HEK293 (cell line): ENCODE results near the gene ARHGEF37.

Experiments
- CTCF ChIA-PET: fragments of 350-600 bp; formaldehyde crosslinking; extraction: SDS; loops from one replicate; lab custom pipeline; 2021; ENCODE audit warnings: antibody characterized with exemption; lab: Yijun Ruan, JAX
- POLR2A ChIA-PET: fragments of 300-600 bp; formaldehyde crosslinking; extraction: SDS; loops from one replicate; lab custom pipeline; 2020; ENCODE audit warnings: antibody characterized with exemption, inconsistent platforms; lab: Yijun Ruan, JAX
- H3K27ac ChIP-seq: fragments of 200-500 bp; sonication (Bioruptor generic); 2 replicates; pipeline ENCODE4 v1.5.1; 2014; ENCODE audit warnings: low read depth, low read length, control low read depth, inconsistent platforms; ENCODE audit errors: extremely low read depth
- H3K36me3 ChIP-seq, 2 experiments: fragments of 200-500 bp in 1 of 2; sonication (Bioruptor generic) in 1 of 2; 1 replicate in 1 of 2; 2 replicates in 1 of 2; pipeline ENCODE4 v1.5.1; 2014 to 2017; ENCODE audit warnings: inconsistent platforms in 2 of 2, low read length in 2 of 2; ENCODE audit not compliant: control insufficient read depth in 2 of 2, insufficient read depth in 1 of 2
- H3K4me1 ChIP-seq: fragments of 200-500 bp; sonication (Bioruptor generic); 2 replicates; pipeline ENCODE4 v1.5.1; 2014; ENCODE audit warnings: mild to moderate bottlenecking, low read length, inconsistent platforms; ENCODE audit not compliant: control insufficient read depth, insufficient read depth
- H3K4me3 ChIP-seq: 2 replicates; pipeline ENCODE4 v1.5.1; 2011; ENCODE audit warnings: low read depth, mild to moderate bottlenecking, control low read depth, low read length, moderate library complexity
- H3K9me3 ChIP-seq: fragments of 200-500 bp; sonication (Bioruptor generic); 2 replicates; pipeline ENCODE4 v1.5.1; 2014; ENCODE audit warnings: low read depth, low read length, inconsistent platforms; ENCODE audit not compliant: control insufficient read depth, insufficient read depth
- GFI1B ChIP-seq: fragments of 450-650 bp; formaldehyde crosslinking; IDR thresholded peaks from 2 replicates; pipeline ENCODE4 v1.5.1; 2016; ENCODE audit warnings: missing biosample characterization, missing genetic modification characterization
- GLIS1 ChIP-seq: fragments of 450-650 bp; formaldehyde crosslinking; IDR thresholded peaks from 2 replicates; pipeline ENCODE4 v1.5.1; 2016; ENCODE audit warnings: missing biosample characterization, missing genetic modification characterization
- GLIS2 ChIP-seq: fragments of 450-650 bp; formaldehyde crosslinking; IDR thresholded peaks from 2 replicates; pipeline ENCODE4 v1.5.1; 2016; ENCODE audit warnings: missing biosample characterization, missing genetic modification characterization
- HIC1 ChIP-seq: fragments of 450-650 bp; formaldehyde crosslinking; IDR thresholded peaks from 2 replicates; pipeline ENCODE4 v1.5.1; 2016; ENCODE audit warnings: missing biosample characterization, missing genetic modification characterization
- HOXC10 ChIP-seq: sonication (generic); formaldehyde crosslinking; IDR thresholded peaks from 2 replicates; pipeline ENCODE4 v1.8.1; 2023; ENCODE audit warnings: mild to moderate bottlenecking, missing genetic modification reagents
- KLF8 ChIP-seq: fragments of 450-650 bp; formaldehyde crosslinking; IDR thresholded peaks from 2 replicates; pipeline ENCODE4 v1.5.1; 2016; ENCODE audit warnings: missing biosample characterization, missing genetic modification characterization
- MEIS1 ChIP-seq: sonication (generic); formaldehyde crosslinking; IDR thresholded peaks from 2 replicates; pipeline ENCODE4 v1.8.1; 2022; ENCODE audit warnings: missing genetic modification reagents, mild to moderate bottlenecking, borderline replicate concordance
- PATZ1 ChIP-seq: fragments of 450-650 bp; formaldehyde crosslinking; IDR thresholded peaks from 2 replicates; pipeline ENCODE4 v1.5.1; 2016; ENCODE audit warnings: missing biosample characterization, missing genetic modification characterization
- SCRT2 ChIP-seq: fragments of 450-650 bp; formaldehyde crosslinking; IDR thresholded peaks from 2 replicates; pipeline ENCODE4 v1.5.1; 2016; ENCODE audit warnings: missing biosample characterization, missing genetic modification characterization
- SP7 ChIP-seq: fragments of 450-650 bp; formaldehyde crosslinking; IDR thresholded peaks from 2 replicates; pipeline ENCODE4 v1.5.1; 2016; ENCODE audit warnings: missing biosample characterization, missing genetic modification characterization
- YY1 ChIP-seq: fragments of 450-650 bp; formaldehyde crosslinking; IDR thresholded peaks from 2 replicates; pipeline ENCODE4 v1.5.1; 2018; ENCODE audit warnings: missing biosample characterization, missing genetic modification characterization
- ZNF114 ChIP-seq: fragments of 450-650 bp; formaldehyde crosslinking; IDR thresholded peaks from 2 replicates; pipeline ENCODE4 v1.5.0; 2017; ENCODE audit warnings: missing biosample characterization, missing genetic modification characterization
- ZNF140 ChIP-seq: fragments of 450-650 bp; formaldehyde crosslinking; IDR thresholded peaks from 2 replicates; pipeline ENCODE4 v1.5.1; 2016; ENCODE audit warnings: missing biosample characterization, missing genetic modification characterization
- ZNF146 ChIP-seq: fragments of 450-650 bp; formaldehyde crosslinking; IDR thresholded peaks from 2 replicates; pipeline ENCODE4 v1.5.1; 2016; ENCODE audit warnings: missing biosample characterization, missing genetic modification characterization
- ZNF2 ChIP-seq: fragments of 450-650 bp; formaldehyde crosslinking; IDR thresholded peaks from 2 replicates; pipeline ENCODE4 v1.5.1; 2016; ENCODE audit warnings: missing biosample characterization, missing genetic modification characterization
- ZNF292 ChIP-seq: fragments of 450-650 bp; formaldehyde crosslinking; IDR thresholded peaks from 2 replicates; pipeline ENCODE4 v1.5.1; 2016; ENCODE audit warnings: low read depth, missing biosample characterization, missing genetic modification characterization, borderline replicate concordance
- ZNF311 ChIP-seq: fragments of 450-650 bp; formaldehyde crosslinking; IDR thresholded peaks from 2 replicates; pipeline ENCODE4 v1.5.1; 2017; ENCODE audit warnings: missing biosample characterization, missing genetic modification characterization, borderline replicate concordance
- ZNF366 ChIP-seq: fragments of 450-650 bp; formaldehyde crosslinking; conservative IDR thresholded peaks from 2 replicates; pipeline ENCODE4 v1.5.1; 2016; ENCODE audit warnings: missing biosample characterization, missing genetic modification characterization
- ZNF510 ChIP-seq: fragments of 450-650 bp; formaldehyde crosslinking; IDR thresholded peaks from 2 replicates; pipeline ENCODE4 v1.5.1; 2018; ENCODE audit warnings: mild to moderate bottlenecking, missing genetic modification characterization, missing biosample characterization; ENCODE audit not compliant: insufficient replicate concordance
- ZNF580 ChIP-seq: fragments of 450-650 bp; formaldehyde crosslinking; IDR thresholded peaks from 2 replicates; pipeline ENCODE4 v1.5.1; 2016; ENCODE audit warnings: missing biosample characterization, missing genetic modification characterization
- ZNF707 ChIP-seq: fragments of 450-650 bp; formaldehyde crosslinking; IDR thresholded peaks from 2 replicates; pipeline ENCODE4 v1.5.1; 2016; ENCODE audit warnings: missing biosample characterization, missing genetic modification characterization
- ZNF747 ChIP-seq: fragments of 450-650 bp; formaldehyde crosslinking; IDR thresholded peaks from 2 replicates; pipeline ENCODE4 v1.5.1; 2016; ENCODE audit warnings: missing biosample characterization, missing genetic modification characterization
- ZNF791 ChIP-seq: fragments of 450-650 bp; formaldehyde crosslinking; IDR thresholded peaks from 2 replicates; pipeline ENCODE4 v1.5.1; 2016; ENCODE audit warnings: missing biosample characterization, missing genetic modification characterization
- TF ChIP-seq, protein P1 (sequence below): fragments of 450-650 bp; formaldehyde crosslinking; IDR thresholded peaks from 2 replicates; pipeline ENCODE4 v1.5.1; 2016; ENCODE audit warnings: missing biosample characterization, missing genetic modification characterization
- TF ChIP-seq, protein P2 (sequence below): fragments of 450-650 bp; formaldehyde crosslinking; IDR thresholded peaks from 2 replicates; pipeline ENCODE4 v1.5.1; 2017; ENCODE audit warnings: missing biosample characterization, missing genetic modification characterization
- TF ChIP-seq, protein P3 (sequence below): fragments of 450-650 bp; formaldehyde crosslinking; IDR thresholded peaks from 2 replicates; pipeline ENCODE4 v1.5.1; 2017; ENCODE audit warnings: missing biosample characterization, missing genetic modification characterization

ARHGEF37 gene

DNA sequence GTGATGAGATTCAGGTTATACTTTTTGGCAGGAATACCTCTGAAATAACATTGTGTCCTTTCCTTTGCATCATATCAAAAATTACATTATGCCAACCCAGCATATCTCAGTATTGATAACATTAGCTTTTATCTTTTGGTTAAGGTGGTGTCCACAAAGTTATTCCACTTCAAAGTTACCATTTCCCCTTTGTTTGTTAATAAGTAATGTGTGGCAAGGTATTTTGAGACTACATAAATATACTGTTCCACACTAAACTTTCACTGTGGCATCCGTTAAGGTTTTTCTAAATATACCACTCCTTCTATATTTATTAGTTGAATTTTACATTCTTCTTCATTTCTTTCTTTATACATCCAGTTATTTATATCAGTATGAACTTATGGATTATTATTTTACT, 14.1 kb upstream of the ARHGEF37 start:
- POLR2A ChIA-PET: no interaction called here
- no peaks in the 10 kb centered on the region for H3K4me1 ChIP-seq
- H3K27ac ChIP-seq: no peak overlapping the region
- TF ChIP-seq HOXC10 (CRISPR knock-in tag): no peak
- no peak for TF ChIP-seq ZNF707 (tag by site-specific recombination)
- no peak for TF ChIP-seq ZNF140 (tag by site-specific recombination)
- no peak for TF ChIP-seq YY1 (tag by site-specific recombination)
- no peak for TF ChIP-seq GFI1B (tag by site-specific recombination)
- no peak for TF ChIP-seq GLIS2
- no peak for TF ChIP-seq ZNF2 (tag by site-specific recombination)
- TF ChIP-seq, protein P1, sequence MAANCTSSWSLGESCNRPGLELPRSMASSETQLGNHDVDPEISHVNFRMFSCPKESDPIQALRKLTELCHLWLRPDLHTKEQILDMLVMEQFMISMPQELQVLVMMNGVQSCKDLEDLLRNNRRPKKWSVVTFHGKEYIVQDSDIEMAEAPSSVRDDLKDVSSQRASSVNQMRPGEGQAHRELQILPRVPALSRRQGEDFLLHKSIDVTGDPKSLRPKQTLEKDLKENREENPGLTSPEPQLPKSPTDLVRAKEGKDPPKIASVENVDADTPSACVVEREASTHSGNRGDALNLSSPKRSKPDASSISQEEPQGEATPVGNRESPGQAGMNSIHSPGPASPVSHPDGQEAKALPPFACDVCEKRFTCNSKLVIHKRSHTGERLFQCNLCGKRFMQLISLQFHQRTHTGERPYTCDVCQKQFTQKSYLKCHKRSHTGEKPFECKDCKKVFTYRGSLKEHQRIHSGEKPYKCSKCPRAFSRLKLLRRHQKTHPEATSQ (tag by site-specific recombination): no peak
- no peak for TF ChIP-seq MEIS1
- TF ChIP-seq SCRT2 (tag by site-specific recombination): no peak
- no peak for TF ChIP-seq ZNF791
- no peak for TF ChIP-seq ZNF747
- H3K36me3 ChIP-seq: no peaks in the 10 kb centered on the region; a peak in 1 of 3 replicates
- CTCF ChIA-PET: interaction anchor here (0.5 to 3.6 kb wide), 11 partner anchors 14 to 214 kb away, joined by 3 to 30 read pairs (median 4); partner anchors contain the start of gene ARHGEF37
- H3K9me3 ChIP-seq: no peaks in the 10 kb centered on the region
- H3K4me3 ChIP-seq: no peak overlapping the region

GRCh38 chr5:149572170-149572569, 9.1 kb upstream of the ARHGEF37 start:
- CTCF ChIA-PET: interaction anchor here (0.7 to 1.6 kb wide), 4 partner anchors 47 to 191 kb away, joined by 3 to 5 read pairs (median 3); no protein-coding TSS in a partner anchor
- Histone ChIP-seq H3K9me3 (no peaks in the 10 kb centered on the region), H3K4me3 (no peak overlapping the region), H3K27ac (no peak overlapping the region), H3K36me3 (no peaks in the 10 kb centered on the region), H3K4me1 (no peaks in the 10 kb centered on the region)
- POLR2A ChIA-PET: no interaction called here
- TF ChIP-seq ZNF580 (tag by site-specific recombination) (no peak), ZNF510 (tag by site-specific recombination) (no peak), SP7 (no peak), GLIS1 (tag by site-specific recombination) (no peak), ZNF311 (tag by site-specific recombination) (no peak), PATZ1 (tag by site-specific recombination) (no peak), ZNF292 (no peak), KLF8 (no peak), GFI1B (tag by site-specific recombination) (no peak), HIC1 (no peak), ZNF146 (no peak), ZNF114 (no peak), ZNF366 (tag by site-specific recombination) (no peak)
- TF ChIP-seq, protein P2, sequence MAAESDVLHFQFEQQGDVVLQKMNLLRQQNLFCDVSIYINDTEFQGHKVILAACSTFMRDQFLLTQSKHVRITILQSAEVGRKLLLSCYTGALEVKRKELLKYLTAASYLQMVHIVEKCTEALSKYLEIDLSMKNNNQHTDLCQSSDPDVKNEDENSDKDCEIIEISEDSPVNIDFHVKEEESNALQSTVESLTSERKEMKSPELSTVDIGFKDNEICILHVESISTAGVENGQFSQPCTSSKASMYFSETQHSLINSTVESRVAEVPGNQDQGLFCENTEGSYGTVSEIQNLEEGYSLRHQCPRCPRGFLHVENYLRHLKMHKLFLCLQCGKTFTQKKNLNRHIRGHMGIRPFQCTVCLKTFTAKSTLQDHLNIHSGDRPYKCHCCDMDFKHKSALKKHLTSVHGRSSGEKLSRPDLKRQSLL: no peak
- TF ChIP-seq, protein P3, sequence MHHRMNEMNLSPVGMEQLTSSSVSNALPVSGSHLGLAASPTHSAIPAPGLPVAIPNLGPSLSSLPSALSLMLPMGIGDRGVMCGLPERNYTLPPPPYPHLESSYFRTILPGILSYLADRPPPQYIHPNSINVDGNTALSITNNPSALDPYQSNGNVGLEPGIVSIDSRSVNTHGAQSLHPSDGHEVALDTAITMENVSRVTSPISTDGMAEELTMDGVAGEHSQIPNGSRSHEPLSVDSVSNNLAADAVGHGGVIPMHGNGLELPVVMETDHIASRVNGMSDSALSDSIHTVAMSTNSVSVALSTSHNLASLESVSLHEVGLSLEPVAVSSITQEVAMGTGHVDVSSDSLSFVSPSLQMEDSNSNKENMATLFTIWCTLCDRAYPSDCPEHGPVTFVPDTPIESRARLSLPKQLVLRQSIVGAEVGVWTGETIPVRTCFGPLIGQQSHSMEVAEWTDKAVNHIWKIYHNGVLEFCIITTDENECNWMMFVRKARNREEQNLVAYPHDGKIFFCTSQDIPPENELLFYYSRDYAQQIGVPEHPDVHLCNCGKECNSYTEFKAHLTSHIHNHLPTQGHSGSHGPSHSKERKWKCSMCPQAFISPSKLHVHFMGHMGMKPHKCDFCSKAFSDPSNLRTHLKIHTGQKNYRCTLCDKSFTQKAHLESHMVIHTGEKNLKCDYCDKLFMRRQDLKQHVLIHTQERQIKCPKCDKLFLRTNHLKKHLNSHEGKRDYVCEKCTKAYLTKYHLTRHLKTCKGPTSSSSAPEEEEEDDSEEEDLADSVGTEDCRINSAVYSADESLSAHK (tag by site-specific recombination): no peak
- TF ChIP-seq, protein P1 (tag by site-specific recombination): no peak
